Measurements from ENCODE around the gene WNT9A. TPM values are rescaled to one million over a fixed set of nuclear protein-coding genes. Genes with fewer than 3 reads are reported as not detected.

WNT9A gene
- polyA plus RNA-seq, 1 of the 3 experiments (the other 2 are of a cell fraction): 0.31 TPM

- Histone ChIP-seq H3K9me2 (no peaks in the 10 kb centered on the region), H3F3A (replicated peaks; ENCODE audit: insufficient read depth) (no peaks in the 10 kb centered on the region), H3K4me2 (no peak overlapping the region), H2AFZ (ENCODE audit: low read depth) (no peak overlapping the region), H3K79me2 (ENCODE audit: insufficient read depth) (no peaks in the 10 kb centered on the region), H3K9me3 (no peaks in the 10 kb centered on the region), H3K27ac (ENCODE audit: low read depth in 2 of 2, low read length in 1 of 2) (no peak overlapping the region), H3K9ac (no peak overlapping the region), H4K20me1 (ENCODE audit: insufficient read depth) (no peaks in the 10 kb centered on the region), H3K36me3 (replicated peaks in 1 of 2; ENCODE audit: control insufficient read depth in 1 of 2, insufficient read depth in 2 of 2, low read length in 1 of 2) (no peaks in the 10 kb centered on the region), H3K4me1 (ENCODE audit: control insufficient read depth in 1 of 2, insufficient read depth in 2 of 2, low read depth in 1 of 2, low read length in 1 of 2) (no peaks in the 10 kb centered on the region), H3K4me3 (ENCODE audit: low read depth in 2 of 2, low read length in 1 of 2) (no peak overlapping the region), H3K27me3 (ENCODE audit: insufficient read depth) (no peaks in the 10 kb centered on the region)
- DNase-seq: no peak
- WGBS (ENCODE audit: low lambda C conversion rate): 58% methylated on average over 9 of the region's 17 CpGs
- TF ChIP-seq GATA2 (CRISPR knock-in tag; IDR thresholded peaks at IDR 0.05): no peak
- TF ChIP-seq IRF3 (IDR thresholded peaks at IDR 0.05; ENCODE audit: low read depth, low read length): no peak
- POLR2A ChIA-PET: interaction anchor here (0.7 kb wide), 1 partner anchor 68 kb away, joined by 3 read pairs; no protein-coding TSS in a partner anchor
- CTCF ChIA-PET: interaction anchor here (1.4 kb wide), 1 partner anchor 33 kb away, joined by 4 read pairs; no protein-coding TSS in a partner anchor
Measured at GRCh38 chr1:227913764-227914721, 33.7 kb downstream of the WNT9A start.

GRCh38 chr1:227913396-227913763 lies 34.4 kb downstream of the WNT9A start:
- CTCF ChIA-PET: interaction anchor here (1.4 kb wide), 1 partner anchor 34 kb away, joined by 4 read pairs; no protein-coding TSS in a partner anchor
- TF ChIP-seq ZBTB33 (IDR thresholded peaks at IDR 0.05; ENCODE audit: borderline replicate concordance, low read depth): no peak
- TF ChIP-seq EP300 (IDR thresholded peaks at IDR 0.05; ENCODE audit: borderline replicate concordance in 1 of 2, low read depth in 1 of 2, low read length in 1 of 2): no peak
- TF ChIP-seq PBX3 (IDR thresholded peaks at IDR 0.05): no peak
- no peak for TF ChIP-seq MAX (IDR thresholded peaks at IDR 0.05; ENCODE audit: low read depth)
- no peak for TF ChIP-seq SMC3 (IDR thresholded peaks at IDR 0.05; ENCODE audit: low read depth, low read length)
- no peak for TF ChIP-seq NFIC (IDR thresholded peaks at IDR 0.05; ENCODE audit: borderline replicate concordance)
- TF ChIP-seq FOXM1 (IDR thresholded peaks at IDR 0.05; ENCODE audit: low read depth): no peak
- TF ChIP-seq GABPA (IDR thresholded peaks at IDR 0.05; ENCODE audit: low read depth): no peak
- TF ChIP-seq RFX5 (IDR thresholded peaks at IDR 0.05; ENCODE audit: low read length): no peak
- TF ChIP-seq EZH2phosphoT487 (IDR thresholded peaks at IDR 0.05; ENCODE audit: borderline replicate concordance, low read depth): no peak
- TF ChIP-seq POLR2AphosphoS5 (IDR thresholded peaks at IDR 0.05; ENCODE audit: low read depth, low read length): no peak
- Histone ChIP-seq H3K27ac (ENCODE audit: low read depth in 2 of 2, low read length in 1 of 2) (no peak overlapping the region), H3K27me3 (ENCODE audit: insufficient read depth) (no peaks in the 10 kb centered on the region), H3K9me2 (no peaks in the 10 kb centered on the region), H3K4me1 (ENCODE audit: control insufficient read depth in 1 of 2, insufficient read depth in 2 of 2, low read depth in 1 of 2, low read length in 1 of 2) (no peaks in the 10 kb centered on the region), H3K9me3 (no peaks in the 10 kb centered on the region), H3K9ac (no peak overlapping the region), H2AFZ (ENCODE audit: low read depth) (no peak overlapping the region), H3K79me2 (ENCODE audit: insufficient read depth) (no peaks in the 10 kb centered on the region), H3K36me3 (replicated peaks in 1 of 2; ENCODE audit: control insufficient read depth in 1 of 2, insufficient read depth in 2 of 2, low read length in 1 of 2) (no peaks in the 10 kb centered on the region), H4K20me1 (ENCODE audit: insufficient read depth) (no peaks in the 10 kb centered on the region), H3F3A (replicated peaks; ENCODE audit: insufficient read depth) (no peaks in the 10 kb centered on the region), H3K4me2 (no peak overlapping the region), H3K4me3 (ENCODE audit: low read depth in 2 of 2, low read length in 1 of 2) (no peak overlapping the region)
- POLR2A ChIA-PET: no interaction called here
- no peak for DNase-seq
- whole genome bisulfite sequencing (ENCODE audit: low lambda C conversion rate): 48% methylated on average over 5 of the region's 5 CpGs

Data from SK-N-SH (cell line).